HG03097 (cell line): ENCODE data around the gene CSH1.
A peak's percentile ranks its signal among the peaks of the same experiment; 100 is the strongest.
"Not testable (repeated sequence)": the region's sequence is repeated elsewhere in the genome, so short reads cannot be mapped to it uniquely, and the experiment has no call there.

Source experiments
- ATAC-seq: cut with Tn5 transposase; IDR thresholded peaks from one replicate; pipeline ENCODE4 v1.9.1; 2021; ENCODE audit not compliant: unreplicated experiment, low FRiP score

Gene CSH1

DNA sequence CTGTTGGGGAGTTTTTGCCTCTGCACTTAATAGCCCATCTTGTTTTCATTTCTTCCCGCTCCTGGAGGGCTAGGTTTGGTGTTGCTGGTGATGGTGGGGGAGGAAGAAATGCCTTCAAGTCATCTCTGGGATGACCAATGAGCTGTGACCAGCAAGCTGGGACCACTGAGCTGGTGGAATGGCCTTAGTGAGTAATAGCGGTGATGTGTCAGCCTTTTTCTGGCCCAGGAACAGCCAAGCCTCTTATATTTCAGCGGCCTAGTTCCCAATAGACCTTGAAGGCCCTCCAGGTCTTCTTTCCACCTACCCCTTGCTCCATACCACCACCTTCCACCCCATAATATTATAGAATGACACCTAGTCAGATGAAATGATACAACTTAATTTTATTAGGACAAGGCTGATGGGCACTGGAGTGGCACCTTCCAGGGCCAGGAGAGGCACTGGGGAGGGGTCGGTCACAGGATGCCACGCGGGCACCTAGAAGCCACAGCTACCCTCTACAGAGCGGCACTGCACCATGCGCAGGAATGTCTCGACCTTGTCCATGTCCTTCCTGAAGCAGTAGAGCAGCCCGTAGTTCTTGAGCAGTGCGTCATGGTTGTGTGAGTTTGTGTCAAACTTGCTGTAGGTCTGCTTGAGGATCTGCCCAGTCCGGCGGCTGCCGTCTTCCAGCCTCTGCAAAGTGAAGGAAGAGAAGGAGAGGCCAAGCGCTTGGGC lies 24.6 kb downstream of the CSH1 start:
- ATAC-seq, result not testable (repeated sequence)

DNA sequence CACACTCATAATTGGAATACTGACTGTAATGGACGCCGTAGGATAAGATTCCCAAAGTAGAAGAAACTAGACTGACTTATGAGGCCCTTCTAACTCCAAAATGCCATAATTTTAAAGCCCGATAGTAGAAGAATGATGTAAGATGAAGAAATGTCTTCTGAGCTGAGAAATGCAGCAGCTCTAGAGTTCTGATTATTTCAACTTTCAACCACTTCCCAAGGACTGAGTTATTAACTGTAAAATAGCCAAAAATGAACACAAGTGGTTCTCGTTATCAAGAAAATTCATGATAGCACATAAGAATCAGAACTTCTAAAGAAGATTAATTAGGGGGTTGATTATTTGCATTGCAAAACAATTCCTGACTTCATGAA lies 26.1 kb downstream of the CSH1 start:
- not testable (repeated sequence) for ATAC-seq

DNA sequence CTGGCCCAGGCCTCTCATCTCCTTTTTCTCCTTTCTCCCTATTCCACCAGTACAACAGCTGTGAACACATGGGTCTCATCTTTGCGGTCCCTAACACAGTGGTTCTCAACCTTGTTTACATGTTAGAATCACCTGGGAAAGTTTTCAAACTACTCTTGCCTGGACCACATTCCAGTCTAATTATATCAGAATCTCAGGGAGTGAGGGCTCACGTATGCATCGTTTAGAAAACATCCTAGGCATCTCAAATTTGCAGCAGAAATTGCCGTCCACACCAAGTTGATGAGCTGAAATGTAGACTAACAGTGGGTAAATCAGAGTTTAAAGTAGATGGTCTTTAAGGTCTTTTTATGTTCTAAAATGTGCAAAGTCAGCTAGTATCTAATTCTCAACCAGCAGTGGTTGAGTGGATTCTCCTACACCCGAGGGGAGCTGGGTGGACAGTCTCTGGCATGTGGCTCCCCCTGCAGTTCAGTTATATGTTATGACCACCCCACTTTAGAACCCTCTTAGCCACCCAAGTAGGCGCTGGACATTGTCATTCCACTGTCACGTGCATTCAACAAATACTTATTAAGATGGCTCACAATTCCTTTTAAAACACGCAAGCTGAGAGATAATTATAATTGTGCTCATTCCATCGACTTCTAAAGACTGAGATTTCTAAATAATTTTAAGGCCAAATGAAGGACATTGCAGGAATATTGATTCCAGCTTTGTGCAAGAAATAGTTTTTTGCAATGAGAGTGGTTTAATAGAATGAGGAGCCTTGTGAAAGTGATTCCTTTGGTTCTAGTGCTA lies 26.7 kb downstream of the CSH1 start:
- ATAC-seq, result not testable (repeated sequence)

DNA sequence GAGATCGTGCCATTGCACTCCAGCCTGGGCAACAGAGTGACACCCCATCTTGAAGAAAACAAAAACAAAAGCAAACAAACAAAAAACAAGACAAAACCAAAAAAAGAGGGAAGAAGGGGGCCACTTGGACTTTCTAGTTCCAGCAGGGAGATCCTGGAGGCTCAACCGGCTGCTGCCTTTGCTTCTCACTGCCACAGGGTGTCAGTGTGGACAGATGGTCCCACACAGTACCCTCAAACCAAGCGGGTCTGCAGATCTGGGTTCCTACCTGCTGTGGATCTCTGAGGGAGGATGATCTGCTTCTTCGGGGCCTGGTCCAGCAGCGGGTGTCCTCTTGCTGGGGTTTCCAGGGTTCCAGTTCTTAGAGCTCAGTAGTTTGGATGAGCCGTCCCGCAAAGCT lies 29.7 kb downstream of the CSH1 start:
- ATAC-seq, result not testable (repeated sequence)

DNA sequence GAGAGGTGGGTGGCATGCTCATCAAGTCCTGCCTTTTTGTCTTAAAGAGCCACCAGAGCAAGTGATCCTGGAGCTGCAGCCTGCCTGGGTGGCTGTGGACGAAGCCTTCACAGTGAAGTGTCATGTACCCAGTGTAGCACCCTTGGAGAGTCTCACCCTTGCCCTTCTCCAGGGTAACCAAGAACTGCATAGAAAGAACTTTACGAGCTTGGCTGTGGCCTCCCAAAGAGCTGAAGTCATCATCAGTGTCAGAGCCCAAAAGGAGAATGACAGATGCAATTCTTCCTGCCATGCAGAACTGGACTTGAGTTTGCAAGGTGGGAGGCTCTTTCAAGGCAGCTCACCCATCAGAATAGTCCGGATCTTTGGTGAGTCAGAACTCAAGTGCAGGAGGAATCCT lies 37.1 kb downstream of the CSH1 start:
- ATAC-seq, result no peak

DNA sequence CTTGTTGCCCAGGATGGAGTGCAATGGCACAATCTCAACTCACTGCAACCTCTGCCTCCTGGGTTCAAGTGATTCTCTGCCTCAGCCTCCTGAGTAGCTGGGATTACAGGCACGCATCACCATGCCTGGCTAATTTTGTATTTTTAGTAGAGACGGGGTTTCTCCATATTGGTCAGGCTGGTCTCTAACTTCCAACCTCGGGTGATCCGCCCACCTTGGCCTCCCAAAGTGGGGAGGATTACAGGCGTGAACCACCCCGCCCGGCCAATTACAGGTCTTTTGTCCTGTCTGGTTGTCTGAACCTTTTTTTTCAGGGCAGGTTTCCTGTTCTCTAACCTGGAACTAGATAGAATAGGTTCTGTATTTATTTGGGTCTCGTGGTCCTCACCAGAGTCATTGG lies 39.9 kb downstream of the CSH1 start:
- ATAC-seq, result not testable (repeated sequence)

DNA sequence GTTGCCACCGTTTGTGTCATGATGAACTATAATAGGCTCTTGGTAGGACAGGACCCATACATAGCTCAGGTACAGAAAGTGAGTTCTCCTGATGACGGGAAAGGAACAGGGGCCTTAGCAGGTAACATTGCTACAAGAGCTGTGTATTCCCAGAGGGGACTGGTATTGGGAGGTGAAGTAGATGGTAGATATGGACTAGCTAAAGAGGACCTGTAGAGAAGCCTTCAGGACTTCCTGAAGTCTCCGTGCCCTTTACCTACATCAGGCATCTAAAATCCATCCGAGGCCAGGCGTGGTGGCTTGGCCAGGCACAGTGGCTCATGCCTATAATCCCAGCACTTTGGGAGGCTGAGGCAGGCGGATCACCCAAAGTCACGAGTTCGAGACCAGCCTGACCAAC lies 41.2 kb downstream of the CSH1 start:
- no peak for ATAC-seq

DNA sequence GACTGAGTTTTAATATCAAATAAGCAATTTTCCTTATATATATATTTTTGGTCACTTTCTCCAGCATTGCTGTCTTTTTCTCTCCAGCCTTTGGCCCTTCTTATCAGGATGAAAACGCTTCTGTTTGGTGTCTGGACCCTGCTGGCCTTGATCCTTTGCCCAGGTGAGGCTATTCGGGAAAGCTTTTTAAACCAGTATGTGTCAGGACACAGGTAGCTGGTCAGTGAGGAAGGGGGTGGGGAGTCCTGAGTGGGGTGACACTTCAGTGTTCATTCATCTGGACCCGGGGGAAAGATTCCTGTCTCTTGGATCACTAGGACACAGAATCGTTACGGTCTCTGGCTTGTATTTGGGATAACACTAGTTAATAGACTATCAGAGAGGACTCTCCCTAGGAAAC lies 41.7 kb downstream of the CSH1 start:
- no peak for ATAC-seq

DNA sequence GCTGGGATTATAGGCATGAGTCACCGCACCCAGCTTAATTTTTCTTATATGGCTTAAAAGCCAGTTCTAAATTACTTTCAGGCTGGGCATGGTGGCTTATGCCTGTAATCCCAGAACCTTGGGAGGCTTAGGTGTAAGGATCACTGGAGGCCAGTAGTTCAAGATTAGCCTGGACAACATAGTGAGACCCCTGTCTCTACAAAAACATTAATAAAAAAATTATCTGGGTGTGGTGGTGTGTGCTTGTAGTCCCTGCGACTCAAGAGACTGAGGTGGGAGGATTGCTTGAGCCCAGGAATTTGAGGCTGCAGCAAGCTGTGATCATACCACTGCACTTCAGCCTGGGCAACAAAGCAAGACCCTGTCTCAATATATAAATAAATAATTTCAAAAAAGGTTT lies 43.1 kb downstream of the CSH1 start:
- ATAC-seq, result no peak

DNA sequence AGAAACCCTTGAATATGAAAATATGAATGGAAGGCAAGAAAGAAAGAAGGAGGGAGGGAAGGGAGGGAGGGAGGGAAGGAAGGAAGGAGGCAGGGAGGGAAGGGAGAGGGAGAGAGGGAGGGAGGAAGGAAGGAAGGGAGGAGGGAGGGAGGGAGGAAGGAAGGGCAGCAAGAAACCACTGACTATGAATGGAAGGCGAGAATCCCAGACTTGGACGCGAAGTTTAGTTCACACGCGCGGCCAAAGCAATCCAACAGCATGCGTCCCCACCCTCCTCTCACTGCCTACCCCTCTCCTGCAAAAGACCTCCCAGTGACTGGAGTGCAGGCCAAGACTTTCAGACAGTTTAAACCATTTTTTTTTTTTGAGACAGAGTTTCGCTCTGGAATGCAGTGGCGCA lies 46.0 kb downstream of the CSH1 start:
- ATAC-seq, result no peak

DNA sequence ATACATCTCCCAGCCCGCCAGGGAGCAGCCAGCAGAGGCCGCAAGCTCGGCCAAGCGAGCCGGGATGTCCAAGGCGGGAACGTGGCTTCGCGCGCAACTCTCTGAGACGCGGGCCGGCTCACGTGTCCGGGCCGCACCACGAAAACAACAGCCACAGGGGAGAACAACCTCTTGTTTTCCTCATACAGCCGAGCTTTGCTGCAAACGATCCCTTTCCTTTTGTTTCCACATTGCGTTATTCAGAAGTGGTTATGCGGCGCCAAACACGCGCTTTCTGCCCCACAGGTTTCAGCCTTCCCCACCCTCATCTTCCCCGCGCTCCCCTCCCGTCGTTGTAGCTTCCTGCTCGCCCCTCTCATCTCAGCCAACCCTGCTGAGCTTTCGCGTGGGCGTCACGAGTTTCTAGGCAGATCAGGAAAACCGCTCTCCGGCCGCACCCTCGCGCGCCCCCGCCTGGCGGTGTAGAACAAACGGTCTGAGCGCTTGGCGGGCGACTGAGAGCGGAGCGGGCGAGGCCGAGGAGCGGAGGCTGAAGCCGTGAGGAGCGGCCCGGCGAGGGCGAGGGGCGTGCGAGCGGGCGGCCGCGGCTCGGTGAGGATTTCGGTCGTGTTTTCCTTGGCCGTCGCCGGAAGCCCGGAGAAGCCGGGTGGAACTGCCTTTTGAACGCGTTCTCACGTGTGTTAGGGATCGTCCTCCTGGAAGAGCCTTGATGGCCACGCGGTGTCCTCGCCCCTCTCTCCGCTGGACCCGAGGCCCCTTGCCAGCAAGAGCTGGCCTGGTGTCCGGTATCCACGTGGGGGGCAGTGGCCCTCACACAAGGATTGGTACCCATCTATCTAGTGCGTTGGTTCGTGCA lies 47.3 kb downstream of the CSH1 start:
- ATAC-seq, result peak; percentile 56

DNA sequence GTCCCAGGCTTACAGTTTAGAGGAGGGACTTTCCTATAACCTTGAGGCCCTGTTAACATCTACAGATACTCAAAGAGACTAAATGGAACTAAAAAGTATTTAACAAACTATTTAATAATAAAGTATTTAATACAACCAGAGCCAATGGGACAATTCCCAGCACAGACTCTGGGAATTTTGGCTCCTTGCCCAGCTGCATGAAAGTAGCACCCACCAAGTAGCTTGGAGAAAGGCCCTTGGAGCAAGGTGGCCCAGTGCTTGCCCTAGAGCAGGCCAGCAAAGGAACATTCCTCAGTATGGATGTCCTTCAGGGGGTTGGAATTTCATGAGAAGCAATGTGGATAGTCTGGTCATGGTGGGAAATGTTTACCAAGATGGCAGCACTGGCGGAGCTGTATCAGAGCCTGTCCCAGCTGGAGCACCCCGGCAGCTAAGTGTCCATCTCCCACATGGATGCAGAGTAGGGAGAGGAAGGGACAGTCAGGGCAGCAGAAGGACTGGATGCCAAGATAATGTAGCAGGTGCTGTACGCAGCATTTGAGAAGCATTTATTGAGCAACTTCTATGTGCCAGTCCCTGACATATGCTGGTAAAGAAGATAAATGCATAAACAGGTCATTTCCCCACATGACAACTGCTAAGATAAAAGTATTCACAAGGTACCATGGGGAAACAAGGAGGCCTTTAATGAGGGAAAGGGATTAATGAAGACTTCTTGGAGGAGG lies 48.7 kb downstream of the CSH1 start:
- no peak for ATAC-seq

DNA sequence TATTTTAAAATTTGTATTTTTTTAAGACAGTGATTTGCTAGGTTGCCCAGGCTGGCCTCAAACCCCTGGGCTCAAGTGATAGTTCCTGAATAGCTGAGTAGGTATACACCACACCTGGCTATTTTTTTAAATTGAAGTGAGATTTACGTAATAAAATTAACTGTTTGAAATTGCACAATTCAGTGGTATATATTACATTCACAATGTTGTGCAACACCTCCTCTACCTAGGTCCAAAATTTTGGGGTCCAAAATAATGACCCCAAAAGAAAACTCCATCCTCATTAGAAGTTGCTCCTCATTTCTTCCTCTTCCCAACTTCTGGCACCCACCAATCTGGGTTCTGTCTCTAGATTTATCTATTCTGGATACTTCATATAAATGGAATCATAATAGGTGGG lies 50.9 kb downstream of the CSH1 start:
- ATAC-seq, result no peak
